Measurements from ENCODE around the gene PRLH.

- TF ChIP-seq CTCF (IDR thresholded peaks at IDR 0.05), result no peak
- TF ChIP-seq POLR2A (IDR thresholded peaks at IDR 0.05), result no peak
Measured at GRCh38 chr2:237517990-237518389, 48.4 kb upstream of the PRLH start.

Data from body of pancreas (tissue), 4 donors.